ENCODE measurements around the gene TSN. TPM values are rescaled to one million over a fixed set of nuclear protein-coding genes. Genes with fewer than 3 reads are reported as not detected.

The TSN gene
- total RNA-seq, 1 experiment from 2014 or later: 96.0 TPM

GRCh38 chr2:121748202-121748601 is 7.2 kb upstream of the TSN start:
- H3K4me1 ChIP-seq (ENCODE audit: control insufficient read depth, insufficient read depth, low read length): no peaks in the 10 kb centered on the region
- in situ Hi-C loops (cut with HindIII; ENCODE audit: low pct_unique_long_range_greater_than_20kb, low sequenced_read_pairs): no loop called here
- TF ChIP-seq TCF7L2 (IDR thresholded peaks at IDR 0.05; ENCODE audit: low read depth, low read length): no peak
- no peak for TF ChIP-seq REST (IDR thresholded peaks at IDR 0.05; ENCODE audit: insufficient read depth in 1 of 2, low read depth in 2 of 2, low read length in 1 of 2)
- no peak for TF ChIP-seq SIN3A (IDR thresholded peaks at IDR 0.05; ENCODE audit: borderline replicate concordance, insufficient read depth, low read depth, low read length)
- no peak for TF ChIP-seq POLR2AphosphoS5 (IDR thresholded peaks at IDR 0.05; ENCODE audit: low read depth, low read length)
- intact Hi-C loops (cut with micrococcal nuclease; ENCODE audit: unreplicated experiment): no loop called here
- no peaks in the 10 kb centered on the region for H3K9me3 ChIP-seq (ENCODE audit: control insufficient read depth, insufficient read depth, low read depth, low read length)
- no TSS peak for BruUV-seq (replicated peaks)
- CTCF ChIA-PET: interaction anchor here (0.5 kb wide), 1 partner anchor 12 kb away, joined by 10 read pairs; the partner anchor contains the start of gene NIFK
- DNase-seq (ENCODE audit: low read depth, low spot score): no peak
- peak; percentile 90 for ATAC-seq
- no peak overlapping the region for H3K27ac ChIP-seq (ENCODE audit: low read length)
- H3K27me3 ChIP-seq (ENCODE audit: control insufficient read depth, insufficient read depth, low read length): no peaks in the 10 kb centered on the region
- H3K36me3 ChIP-seq (ENCODE audit: control insufficient read depth, insufficient read depth, low read length): no peaks in the 10 kb centered on the region
- POLR2A ChIA-PET: no interaction called here
- no peak overlapping the region for H3K4me3 ChIP-seq (ENCODE audit: low read depth in 2 of 2, low read length in 2 of 2)

GRCh38 chr2:121754851-121755236 is 607 bp upstream of the TSN start:
- BruUV-seq (replicated peaks): TSS peak; percentile 95
- ATAC-seq: peak; percentile 6; the same call in 1 of the 2 replicates
- intact Hi-C loops (cut with micrococcal nuclease; ENCODE audit: unreplicated experiment) (no loop called here), in situ Hi-C loops (cut with HindIII; ENCODE audit: low pct_unique_long_range_greater_than_20kb, low sequenced_read_pairs) (no loop called here)
- peak overlapping the region; percentile 98 for H3K27ac ChIP-seq (ENCODE audit: low read length)
- no peaks in the 10 kb centered on the region for H3K27me3 ChIP-seq (ENCODE audit: control insufficient read depth, insufficient read depth, low read length)
- CTCF ChIA-PET: no interaction called here
- TF ChIP-seq CTCF (IDR thresholded peaks at IDR 0.05) (no peak), POLR2AphosphoS5 (IDR thresholded peaks at IDR 0.05; ENCODE audit: low read depth, low read length) (no peak), REST (IDR thresholded peaks at IDR 0.05; ENCODE audit: insufficient read depth in 1 of 2, low read depth in 2 of 2, low read length in 1 of 2) (no peak), SIN3A (IDR thresholded peaks at IDR 0.05; ENCODE audit: borderline replicate concordance, insufficient read depth, low read depth, low read length) (no peak), TCF7L2 (IDR thresholded peaks at IDR 0.05; ENCODE audit: low read depth, low read length) (no peak)
- peak overlapping the region; percentile 100 for H3K4me3 ChIP-seq (ENCODE audit: low read depth in 2 of 2, low read length in 2 of 2)
- peaks cover 23% of the 10 kb centered on the region for H3K36me3 ChIP-seq (ENCODE audit: control insufficient read depth, insufficient read depth, low read length)
- no peaks in the 10 kb centered on the region for H3K9me3 ChIP-seq (ENCODE audit: control insufficient read depth, insufficient read depth, low read depth, low read length)
- no peak for DNase-seq (ENCODE audit: low read depth, low spot score)
- peaks cover 11% of the 10 kb centered on the region for H3K4me1 ChIP-seq (ENCODE audit: control insufficient read depth, insufficient read depth, low read length)
- POLR2A ChIA-PET: interaction anchor here (0.7 kb wide), 2 partner anchors 223 to 224 kb away, joined by 3 to 4 read pairs; partner anchors contain the start of gene RNU4ATAC
